Measurements from ENCODE around the gene MTA1. TPM values are rescaled to one million over a fixed set of nuclear protein-coding genes. Genes with fewer than 3 reads are reported as not detected.

The MTA1 gene
- polyA plus RNA-seq, 2 donors = 37.4 to 70.4 TPM

- Histone ChIP-seq H3K36me3 (ENCODE audit: control insufficient read depth in 2 of 2, insufficient read depth in 2 of 2, low read length in 1 of 2) (no peaks in the 10 kb centered on the region), H3K27ac (ENCODE audit: low read depth in 2 of 2, low read length in 1 of 2) (peak overlapping the region; percentile 95), H3K27me3 (ENCODE audit: control insufficient read depth in 1 of 2, insufficient read depth in 2 of 2, low read length in 2 of 2) (no peaks in the 10 kb centered on the region), H3K4me3 (ENCODE audit: low read depth in 1 of 2, low read length in 2 of 2) (peak overlapping the region in 1 of 2 donors; percentile 1), H3K4me1 (ENCODE audit: control insufficient read depth in 2 of 2, insufficient read depth in 2 of 2, low read length in 1 of 2) (peaks cover 14 to 30% of the 10 kb centered on the region in 2 donors), H3K9me3 (ENCODE audit: control insufficient read depth in 2 of 2, insufficient read depth in 1 of 2, low read depth in 1 of 2, low read length in 1 of 2) (no peaks in the 10 kb centered on the region)
- WGBS, 2 donors = 42 to 61% methylated on average over 20 of the region's 20 CpGs
Measured at GRCh38 chr14:105488781-105489541, 69.3 kb downstream of the MTA1 start.

- 2% methylated on average over 31 to 44 of the region's 44 CpGs for WGBS, 2 donors
- Histone ChIP-seq H3K4me1 (ENCODE audit: control insufficient read depth in 2 of 2, insufficient read depth in 2 of 2, low read length in 1 of 2) (peaks cover 10 to 29% of the 10 kb centered on the region in 2 donors), H3K4me3 (ENCODE audit: low read depth in 1 of 2, low read length in 2 of 2) (peak overlapping the region; percentile 35 to 56), H3K9me3 (ENCODE audit: control insufficient read depth in 2 of 2, insufficient read depth in 1 of 2, low read depth in 1 of 2, low read length in 1 of 2) (no peaks in the 10 kb centered on the region), H3K27me3 (ENCODE audit: control insufficient read depth in 1 of 2, insufficient read depth in 2 of 2, low read length in 2 of 2) (no peaks in the 10 kb centered on the region), H3K27ac (ENCODE audit: low read depth in 2 of 2, low read length in 1 of 2) (peak overlapping the region; percentile 95), H3K36me3 (ENCODE audit: control insufficient read depth in 2 of 2, insufficient read depth in 2 of 2, low read length in 1 of 2) (no peaks in the 10 kb centered on the region)
Measured at GRCh38 chr14:105489542-105490266, 70.1 kb downstream of the MTA1 start.

GRCh38 chr14:105490267-105490571 lies 70.6 kb downstream of the MTA1 start:
- peaks cover 10 to 30% of the 10 kb centered on the region in 2 donors for H3K4me1 ChIP-seq (ENCODE audit: control insufficient read depth in 2 of 2, insufficient read depth in 2 of 2, low read length in 1 of 2)
- 0 to 1% methylated on average over 11 to 33 of the region's 33 CpGs for WGBS, 2 donors
- H3K4me3 ChIP-seq (ENCODE audit: low read depth in 1 of 2, low read length in 2 of 2) = peak overlapping the region; percentile 35 to 56
- H3K36me3 ChIP-seq (ENCODE audit: control insufficient read depth in 2 of 2, insufficient read depth in 2 of 2, low read length in 1 of 2) = no peaks in the 10 kb centered on the region
- no peaks in the 10 kb centered on the region for H3K9me3 ChIP-seq (ENCODE audit: control insufficient read depth in 2 of 2, insufficient read depth in 1 of 2, low read depth in 1 of 2, low read length in 1 of 2)
- no peaks in the 10 kb centered on the region for H3K27me3 ChIP-seq (ENCODE audit: control insufficient read depth in 1 of 2, insufficient read depth in 2 of 2, low read length in 2 of 2)
- H3K27ac ChIP-seq (ENCODE audit: low read depth in 2 of 2, low read length in 1 of 2) = peak overlapping the region; percentile 95

GRCh38 chr14:105490572-105491365 lies 71.1 kb downstream of the MTA1 start, which contains the start of gene TEDC1:
Gene TEDC1, plus strand, starts transcription at chr14:105491246. Its CDS starts 130 bp downstream, at chr14:105491376.
- H3K4me3 ChIP-seq (ENCODE audit: low read depth in 1 of 2, low read length in 2 of 2) = peak within 1 kb of the TSS; percentile 58 to 63
- no peaks in the 10 kb centered on the region for H3K9me3 ChIP-seq (ENCODE audit: control insufficient read depth in 2 of 2, insufficient read depth in 1 of 2, low read depth in 1 of 2, low read length in 1 of 2)
- no peaks in the 10 kb centered on the region for H3K36me3 ChIP-seq (ENCODE audit: control insufficient read depth in 2 of 2, insufficient read depth in 2 of 2, low read length in 1 of 2)
- H3K4me1 ChIP-seq (ENCODE audit: control insufficient read depth in 2 of 2, insufficient read depth in 2 of 2, low read length in 1 of 2) = peaks cover 10 to 32% of the 10 kb centered on the region in 2 donors
- H3K27ac ChIP-seq (ENCODE audit: low read depth in 2 of 2, low read length in 1 of 2) = peak within 1 kb of the TSS; percentile 95
- no peaks in the 10 kb centered on the region for H3K27me3 ChIP-seq (ENCODE audit: control insufficient read depth in 1 of 2, insufficient read depth in 2 of 2, low read length in 2 of 2)
- 0 to 1% methylated on average over 73 to 94 of the region's 94 CpGs for WGBS, 2 donors

- Histone ChIP-seq H3K36me3 (ENCODE audit: control insufficient read depth in 2 of 2, insufficient read depth in 2 of 2, low read length in 1 of 2) (no peaks in the 10 kb centered on the region), H3K4me3 (ENCODE audit: low read depth in 1 of 2, low read length in 2 of 2) (peak overlapping the region; percentile 58 to 63), H3K4me1 (ENCODE audit: control insufficient read depth in 2 of 2, insufficient read depth in 2 of 2, low read length in 1 of 2) (peaks cover 7 to 29% of the 10 kb centered on the region in 2 donors), H3K9me3 (ENCODE audit: control insufficient read depth in 2 of 2, insufficient read depth in 1 of 2, low read depth in 1 of 2, low read length in 1 of 2) (no peaks in the 10 kb centered on the region), H3K27me3 (ENCODE audit: control insufficient read depth in 1 of 2, insufficient read depth in 2 of 2, low read length in 2 of 2) (no peaks in the 10 kb centered on the region), H3K27ac (ENCODE audit: low read depth in 2 of 2, low read length in 1 of 2) (peak overlapping the region; percentile 95)
- WGBS, 2 donors = 1% methylated on average over 48 to 53 of the region's 53 CpGs
Measured at GRCh38 chr14:105491366-105491973, 71.8 kb downstream of the MTA1 start.

- no peaks in the 10 kb centered on the region for H3K36me3 ChIP-seq (ENCODE audit: control insufficient read depth in 2 of 2, insufficient read depth in 2 of 2, low read length in 1 of 2)
- no peaks in the 10 kb centered on the region for H3K27me3 ChIP-seq (ENCODE audit: control insufficient read depth in 1 of 2, insufficient read depth in 2 of 2, low read length in 2 of 2)
- no peak overlapping the region for H3K4me3 ChIP-seq (ENCODE audit: low read depth in 1 of 2, low read length in 2 of 2)
- H3K4me1 ChIP-seq (ENCODE audit: control insufficient read depth in 2 of 2, insufficient read depth in 2 of 2, low read length in 1 of 2) = peaks cover 7 to 27% of the 10 kb centered on the region in 2 donors
- WGBS, 2 donors = 67% methylated on average over 24 of the region's 24 CpGs
- H3K27ac ChIP-seq (ENCODE audit: low read depth in 2 of 2, low read length in 1 of 2) = no peak overlapping the region
- no peaks in the 10 kb centered on the region for H3K9me3 ChIP-seq (ENCODE audit: control insufficient read depth in 2 of 2, insufficient read depth in 1 of 2, low read depth in 1 of 2, low read length in 1 of 2)
Measured at GRCh38 chr14:105492031-105492970, 72.7 kb downstream of the MTA1 start.

- no peak overlapping the region for H3K27ac ChIP-seq (ENCODE audit: low read depth in 2 of 2, low read length in 1 of 2)
- H3K4me3 ChIP-seq (ENCODE audit: low read depth in 1 of 2, low read length in 2 of 2) = no peak overlapping the region
Measured at GRCh38 chr14:105492971-105493871, 73.6 kb downstream of the MTA1 start.

More at GRCh38 chr14:105492971-105493871, 73.6 kb downstream of the MTA1 start:
- no peaks in the 10 kb centered on the region for H3K9me3 ChIP-seq (ENCODE audit: control insufficient read depth in 2 of 2, insufficient read depth in 1 of 2, low read depth in 1 of 2, low read length in 1 of 2)
- 87 to 89% methylated on average over 20 of the region's 20 CpGs for WGBS, 2 donors
- H3K27me3 ChIP-seq (ENCODE audit: control insufficient read depth in 1 of 2, insufficient read depth in 2 of 2, low read length in 2 of 2) = no peaks in the 10 kb centered on the region
- H3K36me3 ChIP-seq (ENCODE audit: control insufficient read depth in 2 of 2, insufficient read depth in 2 of 2, low read length in 1 of 2) = peaks cover 0 to 4% of the 10 kb centered on the region in 2 donors
- H3K4me1 ChIP-seq (ENCODE audit: control insufficient read depth in 2 of 2, insufficient read depth in 2 of 2, low read length in 1 of 2) = peaks cover 7 to 22% of the 10 kb centered on the region in 2 donors

Measured in esophagus (tissue), 2 donors.